Neural cell (in vitro differentiated cells): Measurements from ENCODE around the gene SRI. TPM values are rescaled to one million over a fixed set of nuclear protein-coding genes. Genes with fewer than 3 reads are reported as not detected.

Source experiments
- H2AFZ ChIP-seq: fragments of 200-600, 300-800 bp; sonication (generic), shearing (Covaris generic); 2 replicates; pipeline ENCODE4 v1.6.0; 2014; ENCODE audit warnings: low read depth, mild to moderate bottlenecking, antibody characterized with exemption, low read length, moderate library complexity
- H3F3A ChIP-seq: fragments of 200-600 bp; shearing (Covaris generic); 2 replicates; pipeline ENCODE4 v1.6.1; 2016; ENCODE audit warnings: mild to moderate bottlenecking, moderate library complexity, mixed read lengths, antibody characterized with exemption, low read length; ENCODE audit not compliant: insufficient read depth, poor library complexity, severe bottlenecking
- H3K27ac ChIP-seq: fragments of 200-600, 300-800 bp; sonication (generic), shearing (Covaris generic); 2 replicates; pipeline ENCODE4 v1.5.1; 2014; ENCODE audit warnings: mild to moderate bottlenecking, low read length, moderate library complexity
- H3K27me3 ChIP-seq: fragments of 300-800, 200-600 bp; sonication (generic), shearing (Covaris generic); 2 replicates; pipeline ENCODE4 v1.6.0; 2014; ENCODE audit warnings: mild to moderate bottlenecking, low read depth, low read length, moderate library complexity; ENCODE audit not compliant: insufficient read depth
- H3K36me3 ChIP-seq: fragments of 300-800, 200-600 bp; sonication (generic), shearing (Covaris generic); 2 replicates; pipeline ENCODE4 v1.5.1; 2014; ENCODE audit warnings: mild to moderate bottlenecking, antibody characterized with exemption, low read length, moderate library complexity; ENCODE audit not compliant: insufficient read depth
- H3K4me2 ChIP-seq: fragments of 300-800, 200-600 bp; sonication (generic), shearing (Covaris generic); 2 replicates; pipeline ENCODE4 v1.6.0; 2014; ENCODE audit warnings: mild to moderate bottlenecking, low read length
- H3K4me3 ChIP-seq: fragments of 300-800, 200-600 bp; sonication (generic), shearing (Covaris generic); 2 replicates; pipeline ENCODE4 v1.5.1; 2014; ENCODE audit warnings: mild to moderate bottlenecking, low read length, moderate library complexity
- H3K79me2 ChIP-seq: fragments of 200-600 bp; shearing (Covaris generic); replicated peaks from 2 replicates; pipeline ENCODE4 v1.6.0; 2014; ENCODE audit warnings: mild to moderate bottlenecking, low read length, moderate library complexity; ENCODE audit not compliant: insufficient read depth
- H3K9ac ChIP-seq: fragments of 300-800, 200-600 bp; sonication (generic), shearing (Covaris generic); 2 replicates; pipeline ENCODE4 v1.6.1; 2016; ENCODE audit warnings: mild to moderate bottlenecking, low read length, mixed read lengths
- H3K9me2 ChIP-seq: fragments of 200-600 bp; shearing (Covaris generic); 2 replicates; pipeline ENCODE4 v1.6.1; 2016; ENCODE audit warnings: mild to moderate bottlenecking, low read length, mixed read lengths; ENCODE audit not compliant: insufficient read depth
- H3K9me3 ChIP-seq: fragments of 200-600, 300-800 bp; sonication (generic), shearing (Covaris generic); 2 replicates; pipeline ENCODE4 v1.6.1; 2016; ENCODE audit warnings: mild to moderate bottlenecking, mixed run types, low read length, moderate library complexity, mixed read lengths
- H4K20me1 ChIP-seq: fragments of 200-600 bp; shearing (Covaris generic); 2 replicates; pipeline ENCODE4 v1.6.1; 2016; ENCODE audit warnings: mild to moderate bottlenecking, mixed run types; ENCODE audit not compliant: insufficient read depth
- EP300 ChIP-seq: fragments of 450-650 bp; conservative IDR thresholded peaks from 2 replicates; pipeline ENCODE4 v1.6.1; 2014; ENCODE audit warnings: antibody characterized with exemption, mild to moderate bottlenecking, moderate library complexity; ENCODE audit not compliant: poor library complexity, severe bottlenecking
- EZH2 ChIP-seq: fragments of 200-600, 300-800 bp; shearing (Covaris generic), sonication (generic); IDR thresholded peaks from 2 replicates; pipeline ENCODE4 v1.6.1; 2014; ENCODE audit warnings: antibody characterized with exemption, low read length, borderline replicate concordance, mild to moderate bottlenecking; ENCODE audit not compliant: insufficient read depth, poor library complexity, severe bottlenecking
- MXI1 ChIP-seq: fragments of 450-650 bp; conservative IDR thresholded peaks from 2 replicates; pipeline ENCODE4 v1.6.1; 2014; ENCODE audit warnings: antibody characterized with exemption, mild to moderate bottlenecking; ENCODE audit not compliant: poor library complexity, severe bottlenecking
- POLR2AphosphoS5 ChIP-seq: IDR thresholded peaks from 2 replicates; pipeline ENCODE4 v1.6.1; 2012
- RAD21 ChIP-seq: fragments of 450-650 bp; conservative IDR thresholded peaks from 2 replicates; pipeline ENCODE4 v1.6.1; 2014; ENCODE audit warnings: antibody characterized with exemption, mild to moderate bottlenecking, moderate library complexity
- SMC3 ChIP-seq: fragments of 450-650 bp; conservative IDR thresholded peaks from 2 replicates; pipeline ENCODE4 v1.6.1; 2014; ENCODE audit warnings: antibody characterized with exemption, mild to moderate bottlenecking, moderate library complexity; ENCODE audit not compliant: poor library complexity
- TAF1 ChIP-seq: IDR thresholded peaks from 2 replicates; pipeline ENCODE4 v1.6.1; 2012; ENCODE audit warnings: low read depth
- polyA minus RNA-seq: library from RNA; depleted of rRNA, polyadenylated mRNA; stranded (reverse); fragments of >200 nt; gene quantifications from 2 replicates; pipeline ENCODE4 v1.2.3, GENCODE V29; 2014
- polyA plus RNA-seq: library from polyadenylated mRNA; depleted of rRNA; stranded (reverse); fragments of >200 nt; gene quantifications from 2 replicates; pipeline ENCODE4 v1.2.3, GENCODE V29; 2014
- TF ChIP-seq, protein P1 (sequence below): fragments of 450-650 bp; IDR thresholded peaks from 2 replicates; pipeline ENCODE4 v1.5.1; 2014; ENCODE audit warnings: antibody characterized with exemption, mild to moderate bottlenecking, moderate library complexity; ENCODE audit not compliant: poor library complexity, severe bottlenecking
- TF ChIP-seq, protein P2 (sequence below): IDR thresholded peaks from 2 replicates; pipeline ENCODE4 v1.6.1; 2012; ENCODE audit warnings: borderline replicate concordance

SRI gene, protein sequence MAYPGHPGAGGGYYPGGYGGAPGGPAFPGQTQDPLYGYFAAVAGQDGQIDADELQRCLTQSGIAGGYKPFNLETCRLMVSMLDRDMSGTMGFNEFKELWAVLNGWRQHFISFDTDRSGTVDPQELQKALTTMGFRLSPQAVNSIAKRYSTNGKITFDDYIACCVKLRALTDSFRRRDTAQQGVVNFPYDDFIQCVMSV
- polyA plus RNA-seq (82.5 and 97.2 TPM in 2 replicates), polyA minus RNA-seq (50.2 and 56.3 TPM in 2 replicates)

DNA sequence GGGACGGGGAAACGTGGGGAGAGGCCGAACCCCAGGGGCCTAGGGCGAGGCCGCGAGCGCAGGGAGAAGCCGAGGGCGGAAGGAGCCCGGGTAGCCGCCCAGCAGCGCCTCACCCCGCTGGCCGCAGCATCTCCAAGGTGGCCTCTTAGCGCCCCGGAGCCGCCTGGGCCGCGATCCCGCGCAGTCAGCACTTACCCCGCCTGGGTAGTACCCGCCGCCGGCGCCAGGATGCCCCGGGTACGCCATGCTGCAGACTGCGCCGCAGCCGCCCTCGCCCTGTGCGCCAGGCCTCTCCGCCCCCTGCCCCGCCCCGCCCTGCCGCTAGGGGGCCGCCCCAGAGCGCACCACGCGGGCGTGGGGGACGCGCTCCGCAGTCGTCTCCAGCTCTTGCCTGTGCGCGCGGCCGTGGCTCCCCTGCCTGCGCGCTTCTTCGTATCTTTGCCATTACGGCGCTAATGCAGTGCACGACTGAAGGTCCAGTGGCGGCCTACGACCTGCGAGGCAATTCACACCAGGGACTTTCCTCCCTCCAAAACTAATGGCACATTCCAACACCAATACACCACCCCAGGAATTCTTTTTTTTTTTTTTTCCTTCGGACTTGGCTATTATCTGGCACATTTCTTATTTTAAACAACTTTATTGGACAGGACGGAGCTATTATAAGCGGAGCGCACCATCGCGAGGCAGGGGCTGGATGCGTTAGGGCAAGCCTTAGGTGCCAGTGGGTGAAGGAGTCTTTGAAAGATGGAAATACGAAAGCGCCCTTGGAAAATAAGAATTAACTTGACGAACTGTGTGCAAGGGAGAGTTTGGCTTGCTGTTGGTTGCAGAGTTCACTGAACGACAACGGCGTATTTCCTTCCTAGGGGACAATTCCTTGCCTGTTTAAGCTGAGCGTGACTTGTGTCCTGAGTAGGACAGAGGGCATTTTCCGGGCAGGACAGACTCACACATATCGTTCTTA lies at the start of gene SRI:
Gene SRI, minus strand, starts transcription at position 258 of the 967 bp plus-strand sequence. Its CDS starts 12 bp downstream, at position 246.
- no peaks in the 10 kb centered on the region for H3K9me3 ChIP-seq
- peak within 1 kb of the TSS; percentile 95 for H3K4me2 ChIP-seq
- no peaks in the 10 kb centered on the region for H3K36me3 ChIP-seq
- peak within 1 kb of the TSS; percentile 82 for H3K9ac ChIP-seq
- peaks cover 20% of the 10 kb centered on the region for H3K79me2 ChIP-seq
- no peaks in the 10 kb centered on the region for H3K27me3 ChIP-seq
- peak within 1 kb of the TSS; percentile 90 for H2AFZ ChIP-seq
- TF ChIP-seq MXI1 (peak; percentile 80), POLR2AphosphoS5 (peak; percentile 74), EP300 (peak; percentile 50), TAF1 (no peak), RAD21 (peak; percentile 40), EZH2 (no peak), SMC3 (peak; percentile 45)
- TF ChIP-seq, protein P1, sequence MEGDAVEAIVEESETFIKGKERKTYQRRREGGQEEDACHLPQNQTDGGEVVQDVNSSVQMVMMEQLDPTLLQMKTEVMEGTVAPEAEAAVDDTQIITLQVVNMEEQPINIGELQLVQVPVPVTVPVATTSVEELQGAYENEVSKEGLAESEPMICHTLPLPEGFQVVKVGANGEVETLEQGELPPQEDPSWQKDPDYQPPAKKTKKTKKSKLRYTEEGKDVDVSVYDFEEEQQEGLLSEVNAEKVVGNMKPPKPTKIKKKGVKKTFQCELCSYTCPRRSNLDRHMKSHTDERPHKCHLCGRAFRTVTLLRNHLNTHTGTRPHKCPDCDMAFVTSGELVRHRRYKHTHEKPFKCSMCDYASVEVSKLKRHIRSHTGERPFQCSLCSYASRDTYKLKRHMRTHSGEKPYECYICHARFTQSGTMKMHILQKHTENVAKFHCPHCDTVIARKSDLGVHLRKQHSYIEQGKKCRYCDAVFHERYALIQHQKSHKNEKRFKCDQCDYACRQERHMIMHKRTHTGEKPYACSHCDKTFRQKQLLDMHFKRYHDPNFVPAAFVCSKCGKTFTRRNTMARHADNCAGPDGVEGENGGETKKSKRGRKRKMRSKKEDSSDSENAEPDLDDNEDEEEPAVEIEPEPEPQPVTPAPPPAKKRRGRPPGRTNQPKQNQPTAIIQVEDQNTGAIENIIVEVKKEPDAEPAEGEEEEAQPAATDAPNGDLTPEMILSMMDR: peak; percentile 93
- TF ChIP-seq, protein P2, sequence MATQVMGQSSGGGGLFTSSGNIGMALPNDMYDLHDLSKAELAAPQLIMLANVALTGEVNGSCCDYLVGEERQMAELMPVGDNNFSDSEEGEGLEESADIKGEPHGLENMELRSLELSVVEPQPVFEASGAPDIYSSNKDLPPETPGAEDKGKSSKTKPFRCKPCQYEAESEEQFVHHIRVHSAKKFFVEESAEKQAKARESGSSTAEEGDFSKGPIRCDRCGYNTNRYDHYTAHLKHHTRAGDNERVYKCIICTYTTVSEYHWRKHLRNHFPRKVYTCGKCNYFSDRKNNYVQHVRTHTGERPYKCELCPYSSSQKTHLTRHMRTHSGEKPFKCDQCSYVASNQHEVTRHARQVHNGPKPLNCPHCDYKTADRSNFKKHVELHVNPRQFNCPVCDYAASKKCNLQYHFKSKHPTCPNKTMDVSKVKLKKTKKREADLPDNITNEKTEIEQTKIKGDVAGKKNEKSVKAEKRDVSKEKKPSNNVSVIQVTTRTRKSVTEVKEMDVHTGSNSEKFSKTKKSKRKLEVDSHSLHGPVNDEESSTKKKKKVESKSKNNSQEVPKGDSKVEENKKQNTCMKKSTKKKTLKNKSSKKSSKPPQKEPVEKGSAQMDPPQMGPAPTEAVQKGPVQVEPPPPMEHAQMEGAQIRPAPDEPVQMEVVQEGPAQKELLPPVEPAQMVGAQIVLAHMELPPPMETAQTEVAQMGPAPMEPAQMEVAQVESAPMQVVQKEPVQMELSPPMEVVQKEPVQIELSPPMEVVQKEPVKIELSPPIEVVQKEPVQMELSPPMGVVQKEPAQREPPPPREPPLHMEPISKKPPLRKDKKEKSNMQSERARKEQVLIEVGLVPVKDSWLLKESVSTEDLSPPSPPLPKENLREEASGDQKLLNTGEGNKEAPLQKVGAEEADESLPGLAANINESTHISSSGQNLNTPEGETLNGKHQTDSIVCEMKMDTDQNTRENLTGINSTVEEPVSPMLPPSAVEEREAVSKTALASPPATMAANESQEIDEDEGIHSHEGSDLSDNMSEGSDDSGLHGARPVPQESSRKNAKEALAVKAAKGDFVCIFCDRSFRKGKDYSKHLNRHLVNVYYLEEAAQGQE: peak; percentile 34
- no peaks in the 10 kb centered on the region for H3K9me2 ChIP-seq
- peak within 1 kb of the TSS; percentile 93 for H3K4me3 ChIP-seq
- no peaks in the 10 kb centered on the region for H4K20me1 ChIP-seq
- H3F3A ChIP-seq: no peaks in the 10 kb centered on the region
- no peak within 1 kb of the TSS for H3K27ac ChIP-seq

DNA sequence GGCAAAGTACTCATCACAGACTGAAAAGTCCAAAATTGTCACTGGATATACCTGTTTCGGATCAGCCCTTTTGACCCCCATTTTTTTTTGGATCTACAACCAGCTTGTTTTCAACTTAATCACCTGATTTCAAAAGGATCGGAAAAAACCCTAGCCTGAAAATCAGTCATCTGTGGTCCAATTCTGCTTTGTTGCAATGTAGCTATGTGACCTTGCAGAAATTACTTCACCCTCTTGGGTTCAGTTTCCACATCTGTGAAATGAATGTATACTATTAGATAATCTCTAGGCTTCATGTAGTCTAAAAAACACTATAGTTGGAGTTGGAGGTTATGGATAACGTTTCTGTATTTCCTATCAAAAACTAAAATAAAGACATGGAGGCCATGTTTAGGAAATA lies 49.7 kb upstream of the SRI start:
- Histone ChIP-seq H3F3A (no peaks in the 10 kb centered on the region), H4K20me1 (no peaks in the 10 kb centered on the region), H3K36me3 (no peaks in the 10 kb centered on the region), H3K4me2 (no peak overlapping the region), H3K4me3 (no peak overlapping the region), H3K27ac (no peak overlapping the region), H3K27me3 (no peaks in the 10 kb centered on the region), H3K9ac (no peak overlapping the region), H3K79me2 (no peaks in the 10 kb centered on the region), H2AFZ (no peak overlapping the region), H3K9me3 (no peaks in the 10 kb centered on the region), H3K9me2 (no peaks in the 10 kb centered on the region)
- no peak for TF ChIP-seq MXI1
- TF ChIP-seq EZH2: no peak
- TF ChIP-seq, protein P1: no peak
- no peak for TF ChIP-seq TAF1
- no peak for TF ChIP-seq POLR2AphosphoS5
- no peak for TF ChIP-seq EP300
- TF ChIP-seq, protein P2: no peak
- no peak for TF ChIP-seq RAD21
- no peak for TF ChIP-seq SMC3
